Kidney (tissue), 14 donors: ENCODE measurements around the gene C22orf42. TPM values are rescaled to one million over a fixed set of nuclear protein-coding genes. Genes with fewer than 3 reads are reported as not detected.

ENCODE experiments used
- DNase-seq, 5 donors: peaks; one replicate each; pipeline ENCODE4 v3.0.0-alpha.2; 2013 to 2020
- FAIRE-seq: peaks from 2 replicates; lab custom pipeline; 2012; peaks lifted over from hg19 to GRCh38; lab: Jason Lieb, UNC
- H3K27ac ChIP-seq, 2 donors: one replicate each; pipeline ENCODE4 v1.7.0; 2013; ENCODE audit warnings: low read depth in 2 of 2, low read length in 2 of 2, inconsistent platforms in 1 of 2
- H3K27me3 ChIP-seq: one replicate; pipeline ENCODE4 v1.7.1; 2013; ENCODE audit warnings: low read length, inconsistent platforms; ENCODE audit not compliant: control insufficient read depth, insufficient read depth
- H3K36me3 ChIP-seq, 3 donors: one replicate each; pipeline versions ENCODE4 v1.7.0 to v1.7.1; 2013; ENCODE audit warnings: low read length in 3 of 3, control low read depth in 1 of 3, inconsistent platforms in 1 of 3; ENCODE audit not compliant: insufficient read depth in 3 of 3, control insufficient read depth in 2 of 3
- H3K4me1 ChIP-seq, 3 donors: one replicate each; pipeline versions ENCODE4 v1.7.0 to v1.7.1; 2013; ENCODE audit warnings: low read length in 3 of 3, inconsistent platforms in 1 of 3, low read depth in 1 of 3; ENCODE audit not compliant: control insufficient read depth in 2 of 3, insufficient read depth in 2 of 3
- H3K4me3 ChIP-seq, 3 donors: one replicate each; pipeline versions ENCODE4 v1.7.0 to v1.8.1; 2013; ENCODE audit warnings: low read length in 3 of 3, control low read depth in 1 of 3, inconsistent platforms in 1 of 3
- H3K9ac ChIP-seq, 3 donors: one replicate each; pipeline versions ENCODE4 v1.7.0 to v1.7.1; 2013; ENCODE audit warnings: low read length in 3 of 3, control low read depth in 1 of 3, inconsistent platforms in 1 of 3
- H3K9me3 ChIP-seq, 3 donors: one replicate each; pipeline versions ENCODE4 v1.7.0 to v1.7.1; 2013; ENCODE audit warnings: low read length in 3 of 3, control low read depth in 1 of 3, inconsistent platforms in 1 of 3; ENCODE audit not compliant: control insufficient read depth in 2 of 3, insufficient read depth in 1 of 3
- intact Hi-C: fragments of 100-400 bp; cut with DNase I; formaldehyde crosslinking; loops from one replicate; pipeline ENCODE4 v1.11.1; 2022
- polyA plus RNA-seq: library from polyadenylated mRNA; stranded (reverse); fragments of 350-450 nt; fragmentation: Illumina TruSeq; extraction: RNeasy Lipid Tissue Mini Kit (QIAGEN cat#74804); gene quantifications from one replicate; pipeline ENCODE4 v1.2.3, GENCODE V29; 2014; ENCODE audit warnings: low read depth, low replicate concordance; ENCODE audit not compliant: insufficient read depth
- total RNA-seq: library from RNA; stranded (reverse); fragmentation: NEBNext Ultra II Directional; extraction: Animal tissue kit (Norgen Biotek cat#: 25700); gene quantifications from one replicate; pipeline ENCODE4 v1.2.1, GENCODE V29; 2021
- TF ChIP-seq, protein P1 (sequence below): IDR thresholded peaks from 3 replicates; pipeline ENCODE4 v1.5.1; 2012; ENCODE audit warnings: mild to moderate bottlenecking, moderate library complexity, borderline replicate concordance; ENCODE audit not compliant: insufficient read depth; ENCODE audit errors: extremely low read depth
- donor health status: control.
- donor health status: control.
- donor health status: control.
- donor health status: control.
- donor health status: control.
- donor health status: DM: yes; HTN: yes; CAD: no.
- donor health status: Normal renal cell carcinoma (clear cell type).

The C22orf42 gene
- total and polyA plus RNA-seq, 2 donors from 2014 or later = not detected

DNA sequence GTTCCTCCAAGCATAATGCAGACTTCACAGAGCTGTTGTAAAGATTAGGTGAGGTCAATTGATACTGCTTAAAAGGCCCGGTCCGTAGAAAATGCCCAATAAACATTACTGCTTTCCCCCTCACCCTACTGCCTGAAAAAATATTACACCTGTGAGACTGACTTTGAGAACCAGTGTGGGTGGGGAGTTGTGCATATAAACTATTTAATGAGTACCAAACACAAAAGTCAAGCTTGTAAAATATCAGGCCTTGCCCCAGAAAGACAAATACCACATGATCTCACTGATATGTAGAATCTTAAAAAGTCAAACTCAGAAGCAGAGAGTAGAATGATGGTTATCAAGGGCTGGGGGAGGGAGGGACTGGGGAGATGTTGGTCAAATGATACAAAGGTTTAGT is 46.7 kb downstream of the C22orf42 start:
- intact Hi-C loops = no loop called here
- TF ChIP-seq, protein P1, sequence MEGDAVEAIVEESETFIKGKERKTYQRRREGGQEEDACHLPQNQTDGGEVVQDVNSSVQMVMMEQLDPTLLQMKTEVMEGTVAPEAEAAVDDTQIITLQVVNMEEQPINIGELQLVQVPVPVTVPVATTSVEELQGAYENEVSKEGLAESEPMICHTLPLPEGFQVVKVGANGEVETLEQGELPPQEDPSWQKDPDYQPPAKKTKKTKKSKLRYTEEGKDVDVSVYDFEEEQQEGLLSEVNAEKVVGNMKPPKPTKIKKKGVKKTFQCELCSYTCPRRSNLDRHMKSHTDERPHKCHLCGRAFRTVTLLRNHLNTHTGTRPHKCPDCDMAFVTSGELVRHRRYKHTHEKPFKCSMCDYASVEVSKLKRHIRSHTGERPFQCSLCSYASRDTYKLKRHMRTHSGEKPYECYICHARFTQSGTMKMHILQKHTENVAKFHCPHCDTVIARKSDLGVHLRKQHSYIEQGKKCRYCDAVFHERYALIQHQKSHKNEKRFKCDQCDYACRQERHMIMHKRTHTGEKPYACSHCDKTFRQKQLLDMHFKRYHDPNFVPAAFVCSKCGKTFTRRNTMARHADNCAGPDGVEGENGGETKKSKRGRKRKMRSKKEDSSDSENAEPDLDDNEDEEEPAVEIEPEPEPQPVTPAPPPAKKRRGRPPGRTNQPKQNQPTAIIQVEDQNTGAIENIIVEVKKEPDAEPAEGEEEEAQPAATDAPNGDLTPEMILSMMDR = no peak
- Histone ChIP-seq H3K4me1 (no peaks in the 10 kb centered on the region), H3K4me3 (no peak overlapping the region), H3K36me3 (no peaks in the 10 kb centered on the region), H3K27ac (no peak overlapping the region), H3K27me3 (no peaks in the 10 kb centered on the region), H3K9ac (no peak overlapping the region), H3K9me3 (no peaks in the 10 kb centered on the region)
- FAIRE-seq = no peak
- no peak for DNase-seq

DNA sequence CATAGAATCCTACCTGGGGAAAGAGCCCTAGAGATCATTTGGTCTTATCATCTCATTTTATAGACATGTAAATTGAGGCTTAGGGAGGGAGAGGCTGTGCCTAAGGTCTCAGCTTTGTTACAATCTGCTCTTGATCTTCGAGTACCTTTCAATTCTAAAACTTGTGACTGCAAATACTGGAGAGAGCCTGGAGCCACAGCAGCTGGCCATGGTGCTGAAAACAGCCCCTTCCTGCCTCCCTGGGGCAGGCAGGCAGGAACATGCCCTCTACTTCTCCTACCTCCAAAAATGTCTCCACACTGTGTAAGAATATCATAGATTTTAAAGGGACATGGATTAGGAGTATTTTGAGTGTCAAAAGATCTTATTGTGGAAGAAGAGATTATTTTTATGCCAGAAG is 52.2 kb downstream of the C22orf42 start:
- no peak overlapping the region for H3K27ac ChIP-seq
- no peaks in the 10 kb centered on the region for H3K4me1 ChIP-seq
- peak in 3 of 5 donors; percentile 38 to 68 (median 55) for DNase-seq
- no peak for FAIRE-seq
- H3K4me3 ChIP-seq = no peak overlapping the region
- no peaks in the 10 kb centered on the region for H3K36me3 ChIP-seq
- no peaks in the 10 kb centered on the region for H3K27me3 ChIP-seq
- no peaks in the 10 kb centered on the region for H3K9me3 ChIP-seq
- TF ChIP-seq, protein P1 = no peak
- H3K9ac ChIP-seq = no peak overlapping the region
- intact Hi-C loops = no loop called here

DNA sequence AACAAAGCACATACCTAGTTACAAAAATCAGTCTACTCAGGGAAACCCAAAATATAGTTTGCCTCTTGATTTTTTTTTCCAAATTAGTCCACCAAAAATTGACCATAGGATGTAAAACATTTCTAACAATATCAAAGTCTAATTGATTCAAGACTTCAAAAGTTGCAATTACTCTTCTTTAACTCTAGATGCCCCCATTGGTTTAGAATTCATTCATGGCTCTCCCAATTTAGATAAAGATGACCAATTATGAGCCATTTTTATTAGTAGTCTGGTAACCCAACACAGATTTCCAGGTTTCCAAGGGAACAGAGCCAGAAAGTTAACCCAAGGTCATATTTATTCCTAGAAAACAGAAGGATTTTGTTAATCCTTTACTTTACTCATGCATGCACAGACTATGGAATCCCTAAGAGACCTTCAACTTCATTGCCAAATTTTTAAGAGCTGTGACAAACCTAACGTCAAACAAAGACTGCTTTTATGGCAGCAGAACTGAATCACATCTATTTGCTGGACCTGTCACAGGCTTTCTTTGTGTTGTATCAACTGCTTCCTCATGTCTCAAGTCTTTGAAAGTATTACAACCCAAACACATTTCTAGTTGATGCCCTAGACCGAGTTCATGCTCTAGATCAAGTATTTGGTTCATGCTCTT is 55.3 kb downstream of the C22orf42 start:
- intact Hi-C loops = no loop called here
- H3K36me3 ChIP-seq = no peaks in the 10 kb centered on the region
- no peaks in the 10 kb centered on the region for H3K9me3 ChIP-seq
- no peak overlapping the region for H3K9ac ChIP-seq
- no peak overlapping the region for H3K27ac ChIP-seq
- H3K4me1 ChIP-seq = no peaks in the 10 kb centered on the region
- DNase-seq (peak in 1 of 5 donors; percentile 7), FAIRE-seq (no peak)
- TF ChIP-seq, protein P1 = no peak
- H3K27me3 ChIP-seq = no peaks in the 10 kb centered on the region
- no peak overlapping the region for H3K4me3 ChIP-seq

DNA sequence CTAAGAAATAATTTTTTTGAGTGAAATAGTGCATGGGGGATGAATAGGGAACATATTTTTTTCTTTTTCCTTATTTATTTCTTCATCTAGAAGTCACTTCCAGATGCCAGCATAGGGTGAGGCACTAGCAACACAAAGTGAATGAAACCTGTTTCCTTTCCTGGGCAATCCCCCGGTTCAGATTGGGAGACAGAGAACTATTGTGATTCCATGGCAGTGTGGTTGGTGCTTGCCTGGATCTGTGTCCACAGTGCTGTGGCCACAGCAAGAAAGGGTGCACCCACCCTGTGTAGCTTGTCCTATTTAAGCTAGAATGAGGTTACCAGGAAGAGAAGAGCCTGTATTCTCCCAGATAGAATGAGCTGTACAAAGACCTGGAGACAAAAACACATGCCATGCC is 58.4 kb downstream of the C22orf42 start:
- intact Hi-C loops = no loop called here
- Histone ChIP-seq H3K27ac (no peak overlapping the region), H3K27me3 (no peaks in the 10 kb centered on the region), H3K4me1 (no peaks in the 10 kb centered on the region), H3K4me3 (no peak overlapping the region), H3K9ac (no peak overlapping the region), H3K36me3 (no peaks in the 10 kb centered on the region), H3K9me3 (no peaks in the 10 kb centered on the region)
- FAIRE-seq = no peak
- TF ChIP-seq, protein P1 = no peak
- no peak for DNase-seq
